ENCODE measurements around the gene DLG2. TPM values are rescaled to one million over a fixed set of nuclear protein-coding genes. Genes with fewer than 3 reads are reported as not detected.

DLG2 gene
- total RNA-seq, 1 experiment from 2014 or later, result not detected

DNA sequence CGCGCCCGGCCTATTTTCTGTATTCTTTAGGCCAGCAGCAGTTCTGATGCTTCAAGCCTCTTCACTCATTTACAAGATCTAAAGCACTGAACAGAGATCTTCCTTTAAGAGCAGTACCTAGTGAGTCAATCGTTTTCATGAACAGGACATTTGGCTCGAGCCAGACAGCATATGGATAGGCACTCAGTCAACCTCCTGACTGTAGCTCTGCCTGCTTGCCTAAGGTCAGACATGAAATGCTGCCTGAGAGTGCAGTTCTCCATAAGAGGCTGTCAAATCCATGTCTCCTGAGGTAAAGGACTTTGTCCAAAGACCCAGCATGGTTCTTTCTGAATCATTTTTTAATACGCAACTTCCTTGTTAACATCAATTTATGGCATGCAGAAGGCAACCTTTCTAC, 941.2 kb downstream of the DLG2 start:
- DNase-seq (ENCODE audit: low read depth, low spot score), result no peak
- in situ Hi-C loops (cut with HindIII; ENCODE audit: low pct_unique_long_range_greater_than_20kb, low sequenced_read_pairs), result no loop called here

DNA sequence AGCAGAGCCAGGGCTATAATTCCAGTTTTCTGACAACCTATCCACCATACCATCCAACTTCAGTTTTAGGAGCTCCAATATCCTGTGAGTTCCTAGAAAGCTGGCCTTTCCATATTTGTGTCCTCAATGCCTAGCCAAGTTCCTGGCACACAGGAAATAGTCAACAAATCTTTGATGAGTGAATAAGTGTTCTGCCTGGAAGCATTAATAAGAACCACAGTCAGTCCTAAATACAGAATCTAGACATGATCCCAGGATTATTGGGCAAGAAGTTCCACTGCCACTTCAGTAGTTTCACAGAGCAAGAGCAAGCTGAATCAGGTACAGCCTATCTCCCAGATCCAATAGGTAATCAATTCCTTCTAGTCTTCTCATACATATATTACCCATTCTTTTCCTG, 942.0 kb downstream of the DLG2 start:
- in situ Hi-C loops (cut with HindIII; ENCODE audit: low pct_unique_long_range_greater_than_20kb, low sequenced_read_pairs), result no loop called here
- no peak for DNase-seq (ENCODE audit: low read depth, low spot score)

DNA sequence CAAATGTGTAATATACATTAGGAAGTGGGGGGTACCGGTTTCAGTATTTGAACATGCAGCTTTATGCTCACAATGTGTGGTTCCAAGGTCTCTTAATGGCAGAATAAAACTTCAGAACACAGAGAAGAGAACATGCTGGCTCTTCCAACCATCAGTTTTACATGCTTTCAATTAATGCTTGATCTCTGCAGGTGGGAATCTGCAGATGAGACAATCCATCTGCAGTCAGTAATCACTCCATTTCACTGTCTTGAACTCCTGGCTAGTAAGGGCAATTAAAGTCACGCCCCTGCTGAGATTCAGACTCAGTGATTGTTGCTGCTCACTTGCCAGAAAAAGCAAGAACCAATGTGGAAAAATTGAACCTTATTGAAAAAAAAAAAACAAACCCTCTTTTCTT, 945.7 kb downstream of the DLG2 start:
- in situ Hi-C loops (cut with HindIII; ENCODE audit: low pct_unique_long_range_greater_than_20kb, low sequenced_read_pairs), result no loop called here
- DNase-seq (ENCODE audit: low read depth, low spot score), result no peak

DNA sequence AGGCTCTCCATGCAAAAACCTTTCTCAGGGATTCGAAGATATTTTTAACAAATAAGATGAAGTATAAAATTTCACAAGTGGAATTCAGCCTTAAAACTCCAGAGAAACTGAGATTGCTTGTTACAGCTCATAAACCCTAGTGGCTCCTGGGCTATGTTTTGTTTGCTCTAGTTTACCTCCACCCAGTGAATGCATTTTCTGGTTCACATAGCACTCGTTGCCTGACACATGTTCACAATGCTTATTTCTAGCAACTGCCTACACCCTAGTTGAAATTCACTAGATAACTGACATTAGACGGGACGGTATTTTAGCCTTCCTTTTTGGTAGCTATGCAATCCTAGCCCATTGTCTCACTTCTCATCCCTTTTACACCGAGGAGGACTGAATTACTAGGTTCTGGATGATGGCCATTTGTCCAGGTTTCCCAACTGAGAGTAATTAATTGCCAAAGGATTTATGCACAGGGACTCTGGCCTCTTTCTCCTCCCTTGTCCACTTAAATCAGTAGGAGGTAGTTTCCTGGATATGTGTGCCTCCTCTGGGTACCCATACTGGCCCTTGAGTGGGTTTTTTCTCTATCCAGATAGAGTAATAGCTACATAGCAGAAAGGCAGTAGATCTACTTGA, 951.6 kb downstream of the DLG2 start:
- no peak for DNase-seq (ENCODE audit: low read depth, low spot score)
- in situ Hi-C loops (cut with HindIII; ENCODE audit: low pct_unique_long_range_greater_than_20kb, low sequenced_read_pairs), result no loop called here

DNA sequence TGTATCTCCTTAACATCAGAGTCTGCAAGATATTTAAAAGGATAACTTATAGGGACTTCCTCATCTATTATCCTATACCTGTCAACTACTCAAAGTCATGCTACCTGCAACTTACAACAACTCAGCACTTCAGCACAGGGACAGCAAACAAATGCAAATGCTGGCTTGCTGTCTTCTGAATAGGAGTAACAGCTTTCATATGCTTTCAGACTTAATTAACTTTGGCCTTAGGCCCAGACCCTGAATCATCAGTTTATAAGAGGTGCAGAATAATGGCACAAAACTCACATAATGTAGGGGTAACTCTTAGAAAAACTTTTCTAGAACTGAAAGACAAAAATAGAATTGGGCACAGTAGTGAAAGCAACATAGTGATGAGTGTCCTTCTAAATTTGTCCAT, 953.4 kb downstream of the DLG2 start:
- DNase-seq (ENCODE audit: low read depth, low spot score), result no peak
- in situ Hi-C loops (cut with HindIII; ENCODE audit: low pct_unique_long_range_greater_than_20kb, low sequenced_read_pairs), result no loop called here

DNA sequence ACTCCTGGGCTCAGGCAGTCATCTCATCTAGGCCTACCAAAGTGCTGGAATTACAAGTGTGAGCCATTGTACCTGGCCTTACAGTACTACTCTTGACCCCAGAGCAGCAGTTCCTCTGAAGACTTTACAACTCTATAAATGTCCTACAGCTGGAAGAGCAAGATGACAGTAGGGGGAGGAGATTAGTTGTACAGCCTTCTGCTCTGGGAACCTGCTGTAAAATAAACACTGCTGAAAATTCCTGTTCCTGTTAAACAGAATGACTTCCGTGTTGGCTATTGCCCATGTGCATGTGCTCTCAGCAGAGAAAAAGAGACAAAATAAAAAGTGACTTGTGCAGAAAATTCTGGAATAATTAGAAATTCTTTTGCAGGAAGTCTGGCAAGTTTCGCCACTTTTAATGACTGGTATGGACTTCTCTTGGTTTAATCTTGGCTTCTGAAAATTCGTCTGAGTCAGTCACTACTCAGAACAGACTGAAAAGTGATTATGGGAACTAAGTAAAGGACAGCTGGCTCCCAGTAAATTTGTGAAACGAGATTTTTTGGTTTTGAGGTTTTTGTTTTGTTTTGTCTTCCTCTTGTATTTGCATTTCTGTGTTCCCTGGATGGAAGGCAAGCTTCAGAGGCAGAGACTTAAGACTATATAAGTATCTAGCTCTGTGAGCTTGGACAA, 955.7 kb downstream of the DLG2 start:
- in situ Hi-C loops (cut with HindIII; ENCODE audit: low pct_unique_long_range_greater_than_20kb, low sequenced_read_pairs), result no loop called here
- no peak for DNase-seq (ENCODE audit: low read depth, low spot score)

DNA sequence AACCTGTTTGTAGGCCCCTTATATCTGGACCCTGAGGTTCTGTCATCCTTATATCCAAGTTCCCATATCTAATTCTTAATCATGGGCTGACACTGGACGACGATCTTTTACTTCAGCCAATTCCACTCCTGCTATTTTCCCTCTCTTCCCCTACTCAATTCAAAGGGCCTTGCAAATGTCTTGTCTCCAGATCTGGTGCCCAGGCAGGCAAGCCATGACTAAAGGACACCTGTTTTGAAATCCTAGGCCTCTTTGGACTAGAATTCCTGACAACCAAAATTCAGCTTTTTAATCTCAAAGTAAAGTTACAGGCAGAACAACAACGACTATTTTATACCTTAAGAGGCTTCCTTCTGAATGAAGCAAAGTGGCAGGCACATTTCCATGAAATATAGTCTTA, 963.4 kb downstream of the DLG2 start:
- in situ Hi-C loops (cut with HindIII; ENCODE audit: low pct_unique_long_range_greater_than_20kb, low sequenced_read_pairs), result no loop called here
- no peak for DNase-seq (ENCODE audit: low read depth, low spot score)

DNA sequence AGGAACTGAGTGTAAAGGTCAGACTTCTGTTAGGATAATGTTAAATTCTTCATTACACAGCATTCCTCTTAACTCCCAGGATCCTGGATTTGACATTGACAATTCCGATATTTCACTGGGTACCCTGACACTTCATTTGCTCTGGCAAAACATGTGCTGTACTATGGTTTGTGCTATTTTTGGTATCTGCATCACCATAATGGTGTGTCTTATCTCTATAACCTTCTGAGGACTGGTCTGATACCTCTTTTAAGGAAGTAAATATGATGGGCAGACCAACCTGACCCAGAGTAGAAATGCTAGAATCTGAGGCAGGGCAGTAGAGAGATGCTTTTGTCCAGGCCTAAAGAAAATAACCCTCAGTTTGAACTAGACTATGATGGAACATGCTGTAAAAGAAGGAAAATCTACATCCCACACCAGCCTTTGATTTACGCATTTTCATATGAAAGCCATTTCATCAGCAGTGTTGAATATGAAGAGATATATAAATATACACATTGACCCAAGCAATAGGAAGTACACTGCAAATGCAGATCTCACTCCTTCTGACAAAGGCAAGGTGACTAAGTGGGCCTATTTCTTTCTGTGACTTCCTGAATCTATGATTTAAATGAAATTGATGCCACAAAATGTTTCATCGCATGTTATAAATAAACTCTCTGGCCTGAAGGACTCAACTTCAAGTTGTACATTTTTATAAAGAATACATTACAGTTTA, 966.7 kb downstream of the DLG2 start:
- DNase-seq (ENCODE audit: low read depth, low spot score), result no peak
- in situ Hi-C loops (cut with HindIII; ENCODE audit: low pct_unique_long_range_greater_than_20kb, low sequenced_read_pairs), result no loop called here

DNA sequence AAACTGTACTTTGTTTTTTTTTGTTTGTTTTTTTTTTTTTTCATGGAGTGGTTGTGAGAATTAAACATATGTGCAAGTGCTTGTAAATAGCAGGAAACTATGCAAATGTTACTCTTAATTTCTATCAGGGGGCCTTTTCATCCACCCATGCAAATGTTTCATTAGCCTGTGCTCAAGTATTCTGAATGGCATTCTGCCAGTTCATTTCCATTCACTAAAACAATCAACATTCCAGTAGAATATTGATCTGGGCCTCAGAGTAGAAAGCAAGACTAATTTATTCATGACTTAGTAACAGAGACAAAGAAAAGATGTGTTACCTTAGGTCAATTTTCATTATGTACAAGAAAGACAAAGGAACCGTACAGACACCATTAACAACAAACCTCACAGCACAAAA, 971.4 kb downstream of the DLG2 start:
- in situ Hi-C loops (cut with HindIII; ENCODE audit: low pct_unique_long_range_greater_than_20kb, low sequenced_read_pairs), result no loop called here
- DNase-seq (ENCODE audit: low read depth, low spot score), result no peak

DNA sequence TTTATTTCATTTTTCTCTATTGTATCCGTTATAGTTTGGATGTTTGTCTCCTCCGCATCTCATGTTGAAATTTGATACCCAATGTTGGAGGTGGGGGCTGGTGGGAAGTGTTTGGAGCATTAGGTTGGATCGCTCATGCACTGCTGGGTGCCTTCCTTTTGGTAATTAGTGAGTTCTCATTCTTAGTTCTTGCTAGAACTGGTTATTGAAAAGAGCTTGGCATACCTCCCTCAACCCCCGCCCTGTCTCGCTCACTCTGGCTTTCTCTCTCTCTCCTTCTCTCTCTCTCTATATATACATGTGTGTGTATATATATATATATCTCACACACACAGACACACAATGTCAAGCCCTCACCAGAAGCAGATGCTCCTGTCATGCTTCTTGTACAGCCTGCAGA, 978.7 kb downstream of the DLG2 start:
- DNase-seq (ENCODE audit: low read depth, low spot score), result no peak
- in situ Hi-C loops (cut with HindIII; ENCODE audit: low pct_unique_long_range_greater_than_20kb, low sequenced_read_pairs), result no loop called here

DNA sequence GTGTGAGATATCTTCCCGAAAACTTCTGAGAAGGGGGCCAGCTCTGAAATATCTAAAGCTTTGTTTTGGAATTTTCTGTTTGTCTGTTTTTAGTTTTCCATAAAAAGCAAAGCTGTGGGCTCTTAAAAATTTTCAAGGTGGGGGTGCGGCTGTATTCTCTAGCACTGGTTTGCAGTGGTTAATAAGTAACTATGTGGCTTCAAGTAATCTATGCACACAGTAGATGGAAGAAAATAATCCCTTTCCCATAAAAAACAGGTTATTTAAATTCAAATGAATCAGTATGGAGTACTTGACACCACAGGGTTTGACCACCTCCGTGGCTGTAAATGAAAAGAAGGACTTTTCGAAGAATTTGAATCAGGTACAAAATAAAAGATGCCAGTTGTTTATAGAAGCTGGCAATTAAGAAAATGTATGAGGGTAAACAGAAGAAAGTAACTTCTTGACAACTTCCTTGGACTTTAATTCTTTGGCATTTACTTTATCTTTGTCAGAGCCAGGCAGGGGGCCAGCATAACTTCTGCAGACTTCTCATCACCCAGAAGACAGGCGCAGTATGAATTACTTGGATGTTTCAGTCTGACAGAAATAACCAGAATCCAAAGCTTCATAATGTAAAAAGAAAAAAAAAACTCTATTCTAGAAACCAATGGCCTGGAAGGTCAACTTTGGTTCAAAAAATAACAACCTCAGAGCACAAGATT, 981.0 kb downstream of the DLG2 start:
- no peak for DNase-seq (ENCODE audit: low read depth, low spot score)
- in situ Hi-C loops (cut with HindIII; ENCODE audit: low pct_unique_long_range_greater_than_20kb, low sequenced_read_pairs), result no loop called here

DNA sequence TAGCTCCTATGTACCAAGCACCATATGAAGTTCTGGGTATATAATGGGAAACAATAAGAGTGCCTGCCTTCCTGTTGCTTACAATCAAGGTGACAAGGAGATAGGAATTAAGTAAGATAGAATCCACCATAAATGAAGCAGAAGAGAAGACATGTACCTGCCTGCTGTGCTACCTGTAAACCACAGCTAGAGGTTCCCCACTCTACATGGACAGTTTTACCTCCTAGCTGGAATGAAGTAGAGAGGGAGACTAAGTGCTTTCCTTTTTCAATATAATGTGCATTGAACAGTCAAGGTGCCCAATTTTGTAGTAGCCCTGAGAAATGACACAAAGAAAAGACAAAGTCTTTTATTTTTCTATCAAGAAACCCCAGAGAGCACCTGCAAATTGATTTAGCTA, 984.6 kb downstream of the DLG2 start:
- DNase-seq (ENCODE audit: low read depth, low spot score), result no peak
- in situ Hi-C loops (cut with HindIII; ENCODE audit: low pct_unique_long_range_greater_than_20kb, low sequenced_read_pairs), result no loop called here

DNA sequence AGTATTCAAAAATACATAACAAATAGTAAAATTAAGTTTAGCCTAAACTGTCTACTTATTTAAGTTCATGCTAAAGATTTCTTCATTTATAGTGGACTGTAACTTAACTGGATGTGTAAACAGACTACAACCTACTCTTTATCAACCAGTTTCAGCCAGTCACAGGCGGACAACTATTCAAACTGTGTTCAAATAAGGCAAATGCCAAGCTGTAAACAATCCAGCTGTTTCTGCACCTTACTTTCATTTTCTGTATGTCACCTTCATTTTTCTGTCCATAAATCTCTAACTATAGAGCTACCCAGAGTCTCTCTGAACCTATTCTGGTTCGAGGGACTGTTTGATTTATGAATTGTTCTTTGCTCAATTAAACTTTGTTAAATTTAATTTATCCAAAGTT, 992.8 kb downstream of the DLG2 start:
- DNase-seq (ENCODE audit: low read depth, low spot score), result no peak
- in situ Hi-C loops (cut with HindIII; ENCODE audit: low pct_unique_long_range_greater_than_20kb, low sequenced_read_pairs), result no loop called here

DNA sequence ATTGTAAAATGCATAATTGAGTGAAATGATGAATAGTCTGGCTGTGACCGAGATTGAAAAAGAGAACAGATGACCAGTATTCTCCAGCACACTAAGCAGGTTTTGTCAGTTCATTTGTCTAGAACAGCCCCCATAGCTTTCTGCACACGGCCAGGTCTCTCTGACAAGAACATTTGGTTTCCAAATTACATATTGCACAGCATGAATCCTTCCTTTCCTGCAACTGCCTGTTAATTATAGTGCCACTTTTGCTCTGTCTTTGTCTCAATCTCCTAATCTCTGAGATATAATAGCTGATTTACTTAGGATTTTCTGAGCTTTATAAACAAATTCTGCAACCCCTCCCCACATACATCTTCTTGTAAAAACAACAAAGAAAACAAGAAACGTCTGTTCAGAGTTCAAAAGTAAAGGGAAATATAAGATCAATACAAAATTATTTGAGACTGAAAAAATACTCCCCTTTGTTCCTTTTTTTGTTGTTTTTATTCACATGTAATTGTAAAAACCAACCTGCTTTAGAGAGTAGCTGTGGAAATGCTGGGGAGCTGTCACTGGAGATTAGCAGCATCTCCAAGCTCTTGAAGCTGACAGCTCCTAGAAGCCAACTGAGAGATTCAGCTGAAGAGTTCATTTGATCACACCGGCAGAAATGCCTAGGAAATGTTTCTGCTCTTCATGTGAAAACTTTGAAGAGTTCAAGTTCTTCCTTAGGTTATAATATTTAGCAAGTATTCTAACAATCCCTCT, 998.1 kb downstream of the DLG2 start:
- no peak for DNase-seq (ENCODE audit: low read depth, low spot score)
- in situ Hi-C loops (cut with HindIII; ENCODE audit: low pct_unique_long_range_greater_than_20kb, low sequenced_read_pairs), result no loop called here

DNA sequence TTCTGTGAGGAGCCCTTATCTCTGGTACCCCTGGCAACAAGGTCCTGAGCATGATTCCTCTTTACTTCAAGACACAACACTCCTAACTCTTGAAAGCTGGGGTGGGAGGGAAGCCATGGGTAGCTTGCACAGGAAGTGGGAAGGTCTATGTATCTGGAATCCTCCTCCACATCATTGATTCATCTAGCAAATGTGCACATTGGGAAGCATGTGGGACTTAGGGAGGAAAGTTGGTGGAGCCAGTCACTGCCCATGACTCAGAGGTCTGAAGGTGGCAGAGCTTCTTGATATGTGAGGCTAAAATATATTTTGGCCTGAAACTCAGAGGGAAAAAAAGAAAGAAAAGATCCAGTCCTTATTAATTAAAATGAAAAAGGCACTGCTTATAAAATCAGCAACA, 1000.9 kb downstream of the DLG2 start:
- in situ Hi-C loops (cut with HindIII; ENCODE audit: low pct_unique_long_range_greater_than_20kb, low sequenced_read_pairs), result no loop called here
- DNase-seq (ENCODE audit: low read depth, low spot score), result no peak

DNA sequence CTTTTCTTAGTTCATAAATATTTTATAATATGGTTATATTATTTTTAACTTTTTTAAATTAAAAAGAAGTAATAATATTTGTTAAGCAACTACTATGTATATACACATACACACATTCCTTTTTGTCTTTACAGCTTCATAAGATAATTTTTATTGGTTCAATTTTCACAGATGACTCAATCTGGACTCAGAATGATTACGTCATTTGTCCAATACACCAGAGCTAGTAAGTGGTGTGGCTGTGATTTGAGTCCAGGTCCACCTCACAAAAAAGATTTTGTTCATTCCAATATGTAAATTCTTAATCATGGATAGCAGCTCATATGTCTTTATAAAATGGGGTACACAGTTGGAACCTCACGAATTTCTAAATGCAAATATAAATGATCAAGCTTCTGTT, 1014.5 kb downstream of the DLG2 start:
- DNase-seq (ENCODE audit: low read depth, low spot score), result no peak
- in situ Hi-C loops (cut with HindIII; ENCODE audit: low pct_unique_long_range_greater_than_20kb, low sequenced_read_pairs), result no loop called here

DNA sequence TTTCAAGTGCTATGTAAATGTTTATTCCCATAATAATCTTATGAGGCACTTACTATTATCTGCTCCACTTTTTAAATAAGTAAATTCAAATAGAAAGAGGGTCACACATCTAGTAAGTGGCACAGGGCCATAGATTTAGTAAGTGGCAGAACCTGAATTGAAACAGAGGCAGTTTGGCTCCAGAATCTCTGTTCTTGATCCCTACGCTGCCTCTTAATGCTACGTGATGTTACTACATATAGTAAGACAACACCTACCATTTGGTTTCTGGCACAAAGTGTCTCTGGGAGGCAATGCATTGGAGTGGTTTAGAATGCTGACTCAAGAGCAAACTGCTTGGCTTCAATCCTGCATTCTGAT, 1018.3 kb downstream of the DLG2 start:
- in situ Hi-C loops (cut with HindIII; ENCODE audit: low pct_unique_long_range_greater_than_20kb, low sequenced_read_pairs), result no loop called here
- no peak for DNase-seq (ENCODE audit: low read depth, low spot score)
